Measurements from ENCODE around the gene LMCD1.

Gene LMCD1

DNA sequence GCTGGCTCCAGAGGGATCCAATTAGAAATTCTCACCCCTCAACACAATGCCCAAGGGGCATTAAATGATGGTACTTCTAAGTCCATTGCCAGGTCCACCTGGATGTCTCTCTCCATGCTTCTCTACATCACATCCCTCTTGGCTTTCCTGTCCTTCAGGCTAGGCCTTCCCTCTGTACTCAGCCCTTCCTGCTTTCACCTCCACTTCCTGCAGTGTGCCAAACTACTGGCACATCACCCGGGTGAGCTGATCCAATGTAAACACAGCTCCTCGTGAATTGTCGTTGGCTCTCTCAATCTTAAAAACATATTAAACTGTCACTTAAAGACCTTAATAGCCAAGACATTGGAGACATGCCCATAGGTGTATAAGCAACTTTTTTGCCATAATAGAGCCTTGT lies 4.0 kb downstream of the LMCD1 start:
- DNase-seq (ENCODE audit: low read depth in 2 of 2): no peak

DNA sequence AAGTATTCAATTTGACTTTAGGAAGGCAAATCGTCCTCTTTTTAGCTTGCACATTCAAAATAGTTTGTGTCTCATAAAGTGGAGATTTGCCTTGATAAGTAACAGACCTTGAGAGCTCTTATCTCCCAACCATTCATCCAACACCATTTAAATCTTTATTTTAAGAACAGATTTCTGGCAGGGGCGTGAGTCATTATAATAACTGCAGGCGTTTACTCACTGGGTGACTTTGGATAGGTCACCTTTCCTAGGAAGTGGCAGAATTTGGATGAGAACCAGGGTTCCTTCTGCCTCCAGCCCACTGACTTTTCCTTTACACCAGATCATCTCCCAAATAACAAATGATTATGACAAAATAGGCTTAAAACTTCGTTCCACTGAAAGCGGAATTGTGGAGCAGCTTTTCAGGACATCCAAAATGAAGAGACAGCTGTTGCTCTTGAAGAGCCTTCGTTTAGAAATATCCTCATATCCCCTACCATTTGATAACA lies 5.0 kb downstream of the LMCD1 start:
- DNase-seq (ENCODE audit: low read depth in 2 of 2): no peak

DNA sequence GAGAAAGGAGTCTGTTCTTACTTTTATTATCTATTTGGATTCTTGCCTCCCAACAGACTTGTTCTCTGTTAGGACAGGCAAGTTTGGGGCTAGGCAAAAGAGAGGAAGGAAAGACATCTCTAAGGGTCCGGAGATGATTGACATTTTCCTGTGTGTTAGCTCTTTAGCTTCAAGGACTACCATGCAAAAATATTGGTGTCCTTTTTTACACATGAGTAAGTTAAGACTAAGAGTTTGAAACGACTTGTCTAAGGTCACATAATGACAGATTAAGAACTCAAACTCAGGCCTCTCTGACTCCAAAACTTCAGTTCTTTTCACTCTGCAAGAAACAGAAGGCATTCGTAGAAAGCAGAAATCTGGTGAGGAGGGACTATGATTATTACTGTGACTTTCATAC lies 5.9 kb downstream of the LMCD1 start:
- DNase-seq (ENCODE audit: low read depth in 2 of 2): no peak

DNA sequence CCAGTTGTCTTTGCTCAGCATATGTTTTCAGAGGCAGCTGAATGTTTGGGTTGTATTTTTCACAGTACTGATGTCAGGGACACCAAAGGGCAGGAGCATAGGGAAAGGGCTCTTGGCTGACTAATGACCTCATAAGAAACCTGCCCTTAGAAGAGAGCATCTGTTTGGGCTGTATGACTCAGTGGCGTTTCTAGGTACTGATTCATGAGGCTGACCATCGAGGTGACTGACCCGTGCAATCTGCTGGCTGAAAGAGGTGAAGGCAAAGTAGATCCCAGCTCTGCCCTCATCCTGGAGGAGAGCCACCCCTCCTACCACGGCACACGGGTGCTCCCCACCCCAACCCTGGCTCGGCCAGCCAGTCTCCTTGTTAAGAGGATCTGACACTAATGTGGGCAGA lies 8.3 kb downstream of the LMCD1 start:
- no peak for DNase-seq (ENCODE audit: low read depth in 2 of 2)

- DNase-seq (ENCODE audit: low read depth in 2 of 2): no peak
Measured at GRCh38 chr3:8512234-8512633, 10.6 kb downstream of the LMCD1 start.

DNA sequence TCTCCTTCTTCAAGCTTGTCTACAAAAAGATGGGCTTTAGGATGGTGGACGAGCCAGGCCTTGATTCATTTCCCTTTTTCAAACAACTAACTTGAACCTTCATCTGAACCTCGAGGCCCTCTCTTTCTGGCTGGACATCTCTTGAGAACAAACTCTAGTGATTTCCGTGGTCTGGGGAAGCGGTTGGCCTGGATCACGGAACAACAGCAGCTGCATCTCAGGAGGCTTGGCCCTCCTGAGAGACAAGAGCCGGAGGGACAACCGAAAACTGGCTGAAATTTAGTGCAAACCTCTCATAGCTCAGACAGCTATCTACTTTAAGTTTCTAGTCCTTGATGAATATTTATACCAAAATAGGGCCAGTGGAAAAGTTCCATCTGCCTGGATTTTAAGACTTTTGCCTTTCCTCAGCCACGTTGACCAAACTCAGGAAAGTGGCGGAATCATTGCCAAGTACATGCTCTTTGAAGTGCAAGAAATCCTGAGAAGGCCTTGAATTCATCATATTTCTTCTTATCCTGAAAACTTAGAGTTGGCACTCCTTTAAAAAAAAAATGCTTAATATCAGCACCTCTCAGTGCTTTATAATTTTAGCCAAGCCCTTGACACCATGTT lies 14.5 kb downstream of the LMCD1 start:
- DNase-seq (ENCODE audit: low read depth in 2 of 2): no peak

DNA sequence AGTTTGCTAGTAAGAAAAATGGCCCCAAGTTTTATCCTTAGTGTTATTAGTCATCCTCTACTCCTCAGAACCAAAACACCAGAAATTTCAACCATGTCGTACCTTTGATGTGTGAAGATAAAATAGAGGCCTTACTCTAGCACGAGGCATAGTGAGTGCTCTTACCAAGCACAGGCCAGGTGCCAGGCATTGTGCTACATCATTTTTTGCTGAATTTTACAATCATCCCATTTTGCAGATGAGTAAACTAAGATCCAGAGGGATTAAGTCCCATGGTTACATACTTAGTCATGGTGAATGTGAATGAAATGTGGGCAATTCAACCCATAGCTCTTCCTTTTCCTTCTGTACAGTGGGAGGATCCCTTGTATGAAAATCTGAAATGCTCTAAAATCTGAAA lies 15.2 kb downstream of the LMCD1 start:
- DNase-seq (ENCODE audit: low read depth in 2 of 2): no peak

DNA sequence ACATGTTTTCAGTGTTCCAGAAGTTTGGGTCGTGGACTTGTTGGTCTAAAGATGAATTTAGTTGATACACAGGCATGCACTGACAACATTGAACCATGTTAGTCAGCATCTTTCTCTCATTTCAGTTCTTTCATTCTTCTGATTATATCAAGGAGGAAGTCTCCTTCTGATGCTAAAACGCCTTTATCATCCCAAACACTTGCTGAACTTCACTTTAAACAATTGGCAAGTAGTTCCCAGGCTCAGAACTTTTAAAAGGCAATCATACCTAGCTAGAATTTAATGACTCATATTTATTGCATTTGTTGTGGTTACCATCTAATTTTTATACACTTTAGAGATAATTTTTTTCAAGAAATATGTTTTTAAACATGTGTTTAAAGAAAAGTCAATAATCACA lies 15.9 kb downstream of the LMCD1 start:
- DNase-seq (ENCODE audit: low read depth in 2 of 2): no peak

GRCh38 chr3:8518138-8518537 lies 16.5 kb downstream of the LMCD1 start:
- no peak for DNase-seq (ENCODE audit: low read depth in 2 of 2)

- no peak for DNase-seq (ENCODE audit: low read depth in 2 of 2)
Measured at GRCh38 chr3:8519156-8519555, 17.5 kb downstream of the LMCD1 start.

GRCh38 chr3:8519774-8520448 lies 18.3 kb downstream of the LMCD1 start:
- no peak for DNase-seq (ENCODE audit: low read depth in 2 of 2)

DNA sequence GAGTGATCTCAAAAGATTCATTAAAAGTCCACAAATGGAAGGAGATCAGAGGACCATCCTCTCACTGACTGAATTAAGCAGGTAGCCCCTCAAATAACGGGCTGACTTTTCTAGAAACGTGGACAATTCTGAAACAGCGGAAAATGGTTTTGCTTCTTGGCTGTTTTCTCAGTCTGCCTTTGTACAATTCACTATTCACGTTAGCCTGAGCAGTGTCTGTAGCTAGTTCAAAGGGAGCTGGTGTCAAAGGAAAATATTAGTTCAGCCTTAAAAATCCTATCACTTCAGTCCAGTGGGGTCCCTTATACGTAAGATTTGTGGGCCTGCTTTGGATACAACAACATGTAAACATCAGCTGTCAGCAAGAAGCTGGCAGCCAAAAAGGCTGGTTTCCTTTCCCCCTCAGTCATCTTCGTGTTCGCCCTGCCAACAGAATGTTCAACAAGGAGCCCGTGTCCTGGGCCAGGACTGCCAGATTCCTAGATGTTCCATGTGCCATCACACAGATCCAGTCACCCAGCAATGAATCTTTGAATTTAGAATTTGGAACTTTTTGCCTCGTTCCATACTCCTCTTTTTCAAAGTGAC lies 19.3 kb downstream of the LMCD1 start:
- DNase-seq (ENCODE audit: low read depth in 2 of 2): no peak

DNA sequence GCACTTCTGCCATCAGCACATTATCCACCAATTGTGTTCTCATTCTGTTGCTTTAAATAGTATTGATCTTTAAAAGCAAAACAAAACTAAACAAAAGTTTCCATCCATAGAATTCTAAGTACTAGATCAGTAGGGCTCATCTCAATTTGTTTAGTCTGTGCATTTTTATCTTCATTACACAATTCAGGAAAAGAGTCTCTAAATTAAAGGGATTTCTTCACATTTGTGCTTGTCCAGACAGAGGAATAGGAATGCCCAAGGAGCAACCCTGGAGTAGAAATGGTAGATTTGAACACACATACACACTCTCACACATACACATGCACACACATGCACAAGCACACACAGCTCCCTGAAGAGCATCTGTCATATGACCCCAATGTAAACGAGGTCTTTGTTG lies 21.4 kb downstream of the LMCD1 start:
- no peak for DNase-seq (ENCODE audit: low read depth in 2 of 2)

GRCh38 chr3:8524249-8524648 lies 22.6 kb downstream of the LMCD1 start:
- DNase-seq (ENCODE audit: low read depth in 2 of 2): no peak

DNA sequence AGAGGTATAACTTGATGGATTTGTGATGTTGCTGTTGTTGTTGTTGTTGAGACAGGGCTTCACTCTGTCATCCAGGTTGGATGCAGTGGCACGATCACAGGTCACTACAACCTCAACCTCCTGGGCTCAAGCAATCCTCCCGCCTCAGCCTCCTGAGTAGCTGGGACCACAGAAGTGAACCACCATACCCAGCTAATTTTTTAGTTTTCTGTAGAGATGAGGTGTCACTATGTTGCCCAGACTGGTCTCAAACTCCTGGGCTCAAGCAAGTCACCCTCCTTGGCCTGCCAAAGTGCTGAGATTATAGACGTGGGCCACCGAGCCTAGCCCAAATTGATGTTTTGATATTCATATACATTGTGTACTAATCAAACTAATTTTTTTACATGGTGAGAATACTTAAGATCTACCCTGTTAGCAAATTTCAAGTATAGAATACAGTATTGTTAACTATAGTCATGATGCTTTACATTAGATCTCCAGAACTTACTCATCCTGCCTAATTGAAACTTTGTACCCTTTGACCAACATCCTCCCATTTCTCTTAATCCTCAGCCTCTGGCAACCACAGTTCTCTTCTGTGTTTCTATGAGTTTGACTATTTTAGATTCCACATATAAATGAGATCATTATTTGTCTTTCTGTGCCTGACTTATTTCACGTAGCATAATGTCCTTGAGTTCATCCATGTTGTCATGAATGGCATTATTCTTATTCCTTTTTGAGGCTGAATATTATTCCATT lies 23.2 kb downstream of the LMCD1 start:
- no peak for DNase-seq (ENCODE audit: low read depth in 2 of 2)

GRCh38 chr3:8525893-8526292 lies 24.3 kb downstream of the LMCD1 start:
- no peak for DNase-seq (ENCODE audit: low read depth in 2 of 2)

DNA sequence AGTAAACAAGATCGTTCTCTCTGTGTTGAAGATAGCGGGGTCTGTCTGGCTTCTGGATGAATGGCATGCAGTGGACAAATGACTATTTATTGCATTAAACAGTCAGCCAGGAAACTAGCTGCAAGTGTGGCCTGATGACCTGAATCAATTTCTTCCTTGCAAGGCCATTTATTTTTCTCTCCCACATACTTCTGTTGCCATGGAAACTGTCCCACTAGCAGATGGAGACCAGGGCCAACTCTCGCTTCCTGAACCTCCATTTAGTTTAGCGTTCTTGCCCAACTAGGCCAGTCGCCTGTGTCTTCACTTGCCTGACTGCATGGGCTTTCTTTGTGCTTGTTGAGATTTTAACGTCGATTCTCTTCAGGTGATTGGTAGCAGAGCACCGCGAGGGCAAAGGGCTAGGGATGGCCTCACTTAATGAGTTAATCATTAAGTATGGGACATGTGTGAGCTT lies 27.6 kb downstream of the LMCD1 start:
- DNase-seq (ENCODE audit: low read depth in 2 of 2): no peak

DNA sequence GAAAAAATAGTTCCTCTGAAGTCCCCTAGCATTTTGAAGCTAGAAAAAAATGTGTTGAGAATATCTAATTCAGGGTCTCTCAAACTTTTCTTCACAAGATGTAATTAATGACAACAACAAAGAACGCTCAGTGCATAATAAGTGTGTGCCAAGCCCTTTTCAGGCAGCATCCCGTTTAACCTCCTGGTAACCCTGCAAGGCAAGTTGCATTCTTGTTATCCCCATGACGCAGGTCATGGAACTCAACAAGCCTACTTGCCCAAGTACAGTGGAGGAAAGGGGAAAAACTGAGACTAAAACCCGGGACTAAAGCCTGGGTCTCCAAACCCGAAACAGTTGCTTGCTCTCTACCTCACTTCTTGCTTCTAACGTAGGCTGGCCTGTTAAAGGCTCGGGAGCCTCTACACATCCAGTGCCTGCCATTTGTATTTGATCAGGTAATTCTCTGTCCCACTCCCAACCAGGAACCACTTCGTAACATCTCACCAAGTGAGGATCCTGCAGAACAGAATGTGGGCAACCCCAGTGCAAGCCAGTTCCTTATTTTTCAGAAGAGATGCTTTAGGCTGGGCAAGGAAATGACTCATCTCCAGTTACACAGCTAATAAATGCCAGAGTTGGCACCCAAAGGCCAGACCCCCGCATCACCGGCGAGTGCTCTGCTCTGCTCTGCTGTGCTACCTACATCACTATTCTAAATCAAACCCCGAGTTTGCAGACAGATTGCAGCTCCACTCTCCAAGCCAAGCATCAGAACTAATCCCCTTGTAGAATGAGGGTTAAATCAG lies 28.3 kb downstream of the LMCD1 start:
- no peak for DNase-seq (ENCODE audit: low read depth in 2 of 2)

GRCh38 chr3:8530581-8530980 lies 29.0 kb downstream of the LMCD1 start:
- no peak for DNase-seq (ENCODE audit: low read depth in 2 of 2)

- DNase-seq (ENCODE audit: low read depth in 2 of 2): no peak
Measured at GRCh38 chr3:8532251-8532871, 30.7 kb downstream of the LMCD1 start.
